Neural crest cell (in vitro differentiated cells): ENCODE data around the gene RPLP2. TPM values are rescaled to one million over a fixed set of nuclear protein-coding genes. Genes with fewer than 3 reads are reported as not detected.

Experiments used
- DNase-seq: peaks from one replicate; pipeline ENCODE4 v3.0.0; 2021; ENCODE audit warnings: low read depth, mixed read lengths, low spot score
- H3K27ac Mint-ChIP-seq: one replicate; pipeline ENCODE4 v1.8.0; 2021; ENCODE audit warnings: mild to moderate bottlenecking, mixed read lengths; ENCODE audit not compliant: unreplicated experiment
- H3K27me3 Mint-ChIP-seq: 2 replicates; pipeline ENCODE4 v1.8.0; 2021; ENCODE audit warnings: low read depth, mild to moderate bottlenecking, mixed read lengths
- H3K36me3 Mint-ChIP-seq: 2 replicates; pipeline ENCODE4 v1.8.0; 2021; ENCODE audit warnings: low read depth, mild to moderate bottlenecking, mixed read lengths
- H3K4me1 Mint-ChIP-seq: 2 replicates; pipeline ENCODE4 v1.8.0; 2021; ENCODE audit warnings: mixed read lengths
- H3K4me3 Mint-ChIP-seq: one replicate; pipeline ENCODE4 v1.8.0; 2021; ENCODE audit warnings: mild to moderate bottlenecking, mixed read lengths
- H3K9me3 Mint-ChIP-seq: 2 replicates; pipeline ENCODE4 v1.8.0; 2021; ENCODE audit warnings: mixed read lengths
- CTCF ChIP-seq: fragments of 200-600 bp; sonication (generic); conservative IDR thresholded peaks from 2 replicates; pipeline ENCODE4 v1.5.0; 2021; ENCODE audit warnings: antibody characterized with exemption, mild to moderate bottlenecking
- total RNA-seq: library from RNA; stranded (reverse); gene quantifications from 2 replicates; pipeline ENCODE4 v1.2.1, GENCODE V29; 2021

The RPLP2 gene
- total RNA-seq, 1 donor from 2014 or later = 1,810 TPM

GRCh38 chr11:819129-819931, 9.6 kb downstream of the RPLP2 start:
- Mint-ChIP-seq H3K27me3 (no peaks in the 10 kb centered on the region), H3K4me3 (peak overlapping the region; percentile 91), H3K9me3 (no peaks in the 10 kb centered on the region), H3K27ac (no peak overlapping the region), H3K36me3 (no peaks in the 10 kb centered on the region), H3K4me1 (no peaks in the 10 kb centered on the region)
- peak; percentile 21 for TF ChIP-seq CTCF
- peak; percentile 88 for DNase-seq

GRCh38 chr11:819943-820649, 10.3 kb downstream of the RPLP2 start:
- Mint-ChIP-seq H3K4me1 (no peaks in the 10 kb centered on the region), H3K9me3 (no peaks in the 10 kb centered on the region), H3K4me3 (peak overlapping the region; percentile 91), H3K27ac (no peak overlapping the region), H3K36me3 (no peaks in the 10 kb centered on the region), H3K27me3 (peaks cover 2% of the 10 kb centered on the region)
- no peak for DNase-seq
- no peak for TF ChIP-seq CTCF

GRCh38 chr11:820655-821511, 11.1 kb downstream of the RPLP2 start:
- no peak for TF ChIP-seq CTCF
- H3K4me3 Mint-ChIP-seq = peak overlapping the region; percentile 91
- no peaks in the 10 kb centered on the region for H3K36me3 Mint-ChIP-seq
- no peaks in the 10 kb centered on the region for H3K9me3 Mint-ChIP-seq
- no peak for DNase-seq
- H3K27me3 Mint-ChIP-seq = peaks cover 3% of the 10 kb centered on the region
- H3K4me1 Mint-ChIP-seq = no peaks in the 10 kb centered on the region
- H3K27ac Mint-ChIP-seq = no peak overlapping the region

- Mint-ChIP-seq H3K4me1 (no peaks in the 10 kb centered on the region), H3K4me3 (peak overlapping the region; percentile 51), H3K36me3 (no peaks in the 10 kb centered on the region), H3K9me3 (no peaks in the 10 kb centered on the region), H3K27ac (no peak overlapping the region), H3K27me3 (peaks cover 9% of the 10 kb centered on the region)
- TF ChIP-seq CTCF = no peak
- DNase-seq = no peak
Measured at GRCh38 chr11:821512-822371, 12.0 kb downstream of the RPLP2 start.
